HG02970 (cell line): ENCODE measurements around the gene EHBP1.

Experiments
- ATAC-seq: cut with Tn5 transposase; IDR thresholded peaks from one replicate; pipeline ENCODE4 v1.9.1; 2021; ENCODE audit warnings: mild to moderate bottlenecking, moderate library complexity, moderate number of reproducible peaks; ENCODE audit not compliant: unreplicated experiment, low FRiP score

The EHBP1 gene

GRCh38 chr2:62938126-62938525 is 232.6 kb downstream of the EHBP1 start:
- ATAC-seq = no peak

- ATAC-seq = no peak
Measured at GRCh38 chr2:62939735-62940491, 234.4 kb downstream of the EHBP1 start.

GRCh38 chr2:62940697-62941096 is 235.2 kb downstream of the EHBP1 start:
- ATAC-seq = no peak

GRCh38 chr2:62941413-62941812 is 235.9 kb downstream of the EHBP1 start:
- ATAC-seq = no peak

- no peak for ATAC-seq
Measured at GRCh38 chr2:62944362-62944761, 238.8 kb downstream of the EHBP1 start.

GRCh38 chr2:62947403-62947802 is 241.9 kb downstream of the EHBP1 start:
- no peak for ATAC-seq

- ATAC-seq = no peak
Measured at GRCh38 chr2:62956651-62957050, 251.1 kb downstream of the EHBP1 start.

- no peak for ATAC-seq
Measured at GRCh38 chr2:62958206-62958605, 252.7 kb downstream of the EHBP1 start.

- no peak for ATAC-seq
Measured at GRCh38 chr2:62964050-62964449, 258.5 kb downstream of the EHBP1 start.

- ATAC-seq = no peak
Measured at GRCh38 chr2:62964671-62965070, 259.2 kb downstream of the EHBP1 start.

GRCh38 chr2:62966991-62967390 is 261.5 kb downstream of the EHBP1 start:
- no peak for ATAC-seq

GRCh38 chr2:62968168-62968567 is 262.7 kb downstream of the EHBP1 start:
- ATAC-seq = no peak

GRCh38 chr2:62968668-62969067 is 263.2 kb downstream of the EHBP1 start:
- no peak for ATAC-seq

GRCh38 chr2:62971936-62972335 is 266.4 kb downstream of the EHBP1 start:
- no peak for ATAC-seq

GRCh38 chr2:62972601-62973000 is 267.1 kb downstream of the EHBP1 start:
- ATAC-seq = no peak

- ATAC-seq = no peak
Measured at GRCh38 chr2:62974999-62975398, 269.5 kb downstream of the EHBP1 start.

- no peak for ATAC-seq
Measured at GRCh38 chr2:62991605-62992004, 286.1 kb downstream of the EHBP1 start.

- no peak for ATAC-seq
Measured at GRCh38 chr2:62992561-62992960, 287.0 kb downstream of the EHBP1 start.

- ATAC-seq = no peak
Measured at GRCh38 chr2:62994206-62994605, 288.7 kb downstream of the EHBP1 start.

- ATAC-seq = no peak
Measured at GRCh38 chr2:62996534-62997186, 291.1 kb downstream of the EHBP1 start.

GRCh38 chr2:62998949-62999348 is 293.4 kb downstream of the EHBP1 start:
- ATAC-seq = no peak

- ATAC-seq = no peak
Measured at GRCh38 chr2:62999905-63000304, 294.4 kb downstream of the EHBP1 start.
